HG02970 (cell line): Measurements from ENCODE around the gene CDC14A.
"Not testable (repeated sequence)": the region's sequence is repeated elsewhere in the genome, so short reads cannot be mapped to it uniquely, and the experiment has no call there.

Experiments
- ATAC-seq: cut with Tn5 transposase; IDR thresholded peaks from one replicate; pipeline ENCODE4 v1.9.1; 2021; ENCODE audit warnings: mild to moderate bottlenecking, moderate library complexity, moderate number of reproducible peaks; ENCODE audit not compliant: unreplicated experiment, low FRiP score

The CDC14A gene

GRCh38 chr1:100332331-100332730 is 20.0 kb upstream of the CDC14A start:
- ATAC-seq: no peak

- ATAC-seq: no peak
Measured at GRCh38 chr1:100335436-100335835, 16.9 kb upstream of the CDC14A start.

- not testable (repeated sequence) for ATAC-seq
Measured at GRCh38 chr1:100337878-100338277, 14.4 kb upstream of the CDC14A start.

- ATAC-seq: not testable (repeated sequence)
Measured at GRCh38 chr1:100339735-100340134, 12.6 kb upstream of the CDC14A start.

- ATAC-seq: no peak
Measured at GRCh38 chr1:100340494-100340893, 11.8 kb upstream of the CDC14A start.

- ATAC-seq: no peak
Measured at GRCh38 chr1:100342348-100342747, 10.0 kb upstream of the CDC14A start.

- ATAC-seq: no peak
Measured at GRCh38 chr1:100343897-100344296, 8.4 kb upstream of the CDC14A start.

GRCh38 chr1:100344774-100345173 is 7.5 kb upstream of the CDC14A start:
- ATAC-seq: no peak

- ATAC-seq: no peak
Measured at GRCh38 chr1:100346387-100346786, 5.9 kb upstream of the CDC14A start.

GRCh38 chr1:100347009-100347966 is 5.0 kb upstream of the CDC14A start:
- ATAC-seq: no peak

- ATAC-seq: no peak
Measured at GRCh38 chr1:100348549-100349144, 3.7 kb upstream of the CDC14A start.

- ATAC-seq: no peak
Measured at GRCh38 chr1:100349246-100349645, 3.1 kb upstream of the CDC14A start.

GRCh38 chr1:100350787-100351094 is 1.6 kb upstream of the CDC14A start:
- no peak for ATAC-seq

GRCh38 chr1:100351095-100351887 is 1.0 kb upstream of the CDC14A start:
- ATAC-seq: peak; percentile 51

GRCh38 chr1:100353071-100353801 is 930 bp downstream of the CDC14A start:
- peak; percentile 17 for ATAC-seq

GRCh38 chr1:100353988-100354387 is 1.7 kb downstream of the CDC14A start:
- no peak for ATAC-seq

- ATAC-seq: no peak
Measured at GRCh38 chr1:100354971-100355394, 2.7 kb downstream of the CDC14A start.

GRCh38 chr1:100358210-100358609 is 5.9 kb downstream of the CDC14A start:
- no peak for ATAC-seq

- no peak for ATAC-seq
Measured at GRCh38 chr1:100359139-100359538, 6.8 kb downstream of the CDC14A start.

- ATAC-seq: no peak
Measured at GRCh38 chr1:100360790-100361510, 8.6 kb downstream of the CDC14A start.
